WI38 (cell line): ENCODE data around the gene CC2D2A.

ENCODE experiments used
- H3K4me3 ChIP-seq: 2 replicates; pipeline ENCODE4 v1.5.1; 2011; ENCODE audit warnings: low read depth, mild to moderate bottlenecking, control low read depth, low read length
- TF ChIP-seq, protein P1 (sequence below): IDR thresholded peaks from 2 replicates; pipeline ENCODE4 v1.5.1; 2012; ENCODE audit warnings: low read depth, mild to moderate bottlenecking, control low read depth, low read length

The CC2D2A gene

DNA sequence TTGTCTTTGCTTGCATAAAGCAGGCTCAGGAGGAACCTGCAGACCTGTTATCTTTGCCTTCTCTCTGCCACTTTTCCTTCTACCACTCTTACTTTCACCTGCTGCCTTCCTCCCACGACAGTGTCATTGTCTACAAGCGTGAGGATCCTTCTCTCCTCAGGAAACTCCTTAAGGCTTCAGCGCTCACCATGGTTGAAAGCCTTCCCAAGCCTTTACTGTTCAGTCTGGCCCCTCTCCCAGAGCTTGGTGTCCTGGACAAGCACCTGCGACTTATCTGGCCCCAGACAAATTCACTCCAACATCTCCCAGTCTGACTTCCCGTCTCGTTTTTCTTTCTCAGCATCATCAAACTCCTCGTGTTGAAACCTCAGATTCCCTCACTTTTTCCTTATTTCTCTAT, 31.0 kb downstream of the CC2D2A start:
- TF ChIP-seq, protein P1, sequence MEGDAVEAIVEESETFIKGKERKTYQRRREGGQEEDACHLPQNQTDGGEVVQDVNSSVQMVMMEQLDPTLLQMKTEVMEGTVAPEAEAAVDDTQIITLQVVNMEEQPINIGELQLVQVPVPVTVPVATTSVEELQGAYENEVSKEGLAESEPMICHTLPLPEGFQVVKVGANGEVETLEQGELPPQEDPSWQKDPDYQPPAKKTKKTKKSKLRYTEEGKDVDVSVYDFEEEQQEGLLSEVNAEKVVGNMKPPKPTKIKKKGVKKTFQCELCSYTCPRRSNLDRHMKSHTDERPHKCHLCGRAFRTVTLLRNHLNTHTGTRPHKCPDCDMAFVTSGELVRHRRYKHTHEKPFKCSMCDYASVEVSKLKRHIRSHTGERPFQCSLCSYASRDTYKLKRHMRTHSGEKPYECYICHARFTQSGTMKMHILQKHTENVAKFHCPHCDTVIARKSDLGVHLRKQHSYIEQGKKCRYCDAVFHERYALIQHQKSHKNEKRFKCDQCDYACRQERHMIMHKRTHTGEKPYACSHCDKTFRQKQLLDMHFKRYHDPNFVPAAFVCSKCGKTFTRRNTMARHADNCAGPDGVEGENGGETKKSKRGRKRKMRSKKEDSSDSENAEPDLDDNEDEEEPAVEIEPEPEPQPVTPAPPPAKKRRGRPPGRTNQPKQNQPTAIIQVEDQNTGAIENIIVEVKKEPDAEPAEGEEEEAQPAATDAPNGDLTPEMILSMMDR, result no peak
- H3K4me3 ChIP-seq, result no peak overlapping the region

GRCh38 chr4:15501941-15502340, 32.3 kb downstream of the CC2D2A start:
- TF ChIP-seq, protein P1, result no peak
- no peak overlapping the region for H3K4me3 ChIP-seq

- TF ChIP-seq, protein P1, result no peak
- no peak overlapping the region for H3K4me3 ChIP-seq
These were observed 32.7 kb downstream of the CC2D2A start for GRCh38 chr4:15502384-15502783.

DNA sequence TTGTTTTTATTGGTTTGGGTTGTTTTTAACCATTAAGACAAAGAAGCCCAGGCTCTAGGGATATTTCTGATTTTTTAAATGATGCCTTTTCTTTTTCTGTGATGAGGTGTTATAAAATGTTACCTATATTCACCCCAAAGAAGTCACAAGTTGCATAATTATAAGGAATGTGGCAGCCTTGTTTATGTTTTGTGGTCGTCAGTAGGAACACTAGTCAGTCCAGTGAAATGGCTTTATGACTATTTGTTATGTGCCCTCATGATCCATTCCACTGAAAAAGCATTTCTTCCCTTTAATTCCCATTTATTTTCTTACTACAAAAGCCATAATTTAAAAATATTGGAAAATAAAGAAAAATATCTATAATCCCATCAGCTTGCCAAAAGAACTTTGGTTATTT, 34.4 kb downstream of the CC2D2A start:
- H3K4me3 ChIP-seq, result no peak overlapping the region
- TF ChIP-seq, protein P1, result no peak

GRCh38 chr4:15506464-15506863, 36.8 kb downstream of the CC2D2A start:
- H3K4me3 ChIP-seq, result no peak overlapping the region
- TF ChIP-seq, protein P1, result no peak

DNA sequence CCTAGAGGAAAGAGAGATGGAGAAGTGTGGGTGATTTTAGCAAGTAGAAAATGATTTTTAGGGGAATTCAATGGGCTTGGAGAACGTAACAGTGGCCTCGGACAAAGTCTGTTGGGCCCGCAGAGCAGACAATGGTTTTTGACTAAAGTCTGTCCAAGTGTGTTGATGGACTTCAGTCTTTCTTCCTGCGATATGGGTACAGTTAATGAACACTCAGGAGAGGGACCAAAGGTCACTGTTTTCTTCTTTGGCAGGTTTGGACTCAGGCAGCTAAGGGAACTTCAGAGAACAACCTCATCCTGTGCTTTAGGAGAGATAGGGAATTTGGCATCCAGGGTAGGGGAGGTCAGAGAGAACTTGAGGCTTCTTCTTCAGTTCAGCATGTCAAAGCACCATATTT, 38.0 kb downstream of the CC2D2A start:
- TF ChIP-seq, protein P1, result no peak
- H3K4me3 ChIP-seq, result no peak overlapping the region

DNA sequence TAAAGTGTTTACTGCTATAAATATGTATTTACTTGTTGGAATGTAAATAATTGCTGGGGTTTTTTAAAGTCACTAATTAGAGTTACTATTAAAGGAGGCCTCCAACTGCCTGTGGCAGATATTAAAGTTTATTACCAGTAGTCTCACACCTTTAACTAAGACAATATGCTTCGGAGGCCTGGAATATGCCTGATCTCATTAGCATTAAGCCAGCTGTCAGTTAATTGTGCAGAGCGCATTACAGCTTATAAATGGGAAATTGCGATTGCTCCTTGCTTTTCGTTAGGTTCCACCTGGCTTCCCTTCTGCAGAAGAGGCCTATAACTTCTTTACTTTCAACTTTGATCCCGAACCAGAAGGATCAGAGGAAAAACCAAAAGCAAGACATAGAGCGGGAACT, 41.3 kb downstream of the CC2D2A start:
- TF ChIP-seq, protein P1, result no peak
- H3K4me3 ChIP-seq, result no peak overlapping the region
